Activated CD4-positive, alpha-beta T cell treated with anti-CD3 and anti-CD28 coated beads for 36 hours (primary cell): ENCODE data around the gene DUSP10. TPM values are rescaled to one million over a fixed set of nuclear protein-coding genes. Genes with fewer than 3 reads are reported as not detected.
A peak's percentile ranks its signal among the peaks of the same experiment; 100 is the strongest.

Experiments
- ATAC-seq: fragments of 200-7000 bp; cut with Tn5 transposase; one replicate; pipeline ENCODE4 v1.10.0; 2021; ENCODE audit warnings: mild to moderate bottlenecking, moderate library complexity
- CTCF ChIA-PET: fragments of 350-600 bp; sonication (Branson Sonifier 250); formaldehyde crosslinking; loops from one replicate; lab custom pipeline; 2021; ENCODE audit warnings: antibody characterized with exemption; lab: Charles Lee
- POLR2A ChIA-PET: fragments of 350-600 bp; sonication (Branson Sonifier 250); formaldehyde crosslinking; loops from one replicate; lab custom pipeline; 2021; ENCODE audit warnings: antibody characterized with exemption, inconsistent platforms; lab: Charles Lee
- DNase-seq: peaks from one replicate; pipeline ENCODE4 v3.0.0-alpha.2; 2020
- H3K27ac Mint-ChIP-seq: one replicate; pipeline ENCODE4 v1.8.0; 2021; ENCODE audit warnings: mixed read lengths
- H3K27me3 Mint-ChIP-seq: one replicate; pipeline ENCODE4 v1.8.0; 2021; ENCODE audit warnings: mixed read lengths
- H3K36me3 Mint-ChIP-seq: one replicate; pipeline ENCODE4 v1.8.0; 2021; ENCODE audit warnings: low read depth, mixed read lengths
- H3K4me1 Mint-ChIP-seq: one replicate; pipeline ENCODE4 v1.8.0; 2021; ENCODE audit warnings: mixed read lengths
- H3K4me3 Mint-ChIP-seq: one replicate; pipeline ENCODE4 v1.8.0; 2021; ENCODE audit warnings: mild to moderate bottlenecking, moderate library complexity, mixed read lengths
- H3K9me3 Mint-ChIP-seq: one replicate; pipeline ENCODE4 v1.8.0; 2021; ENCODE audit warnings: low read depth, mixed read lengths
- intact Hi-C, 2 experiments: fragments of 100-400 bp; cut with DNase I in 1 of 2; cut with micrococcal nuclease in 1 of 2; formaldehyde crosslinking; loops; one replicate each; pipeline versions ENCODE4 v1.14.2 to v1.15.1; 2022 to 2024; cut with DNase I, micrococcal nuclease
- total RNA-seq, 2 experiments: library from RNA; stranded (reverse); gene quantifications; one replicate each; pipeline ENCODE4 v1.2.3, GENCODE V29; 2021

DUSP10 gene
- total RNA-seq, 2 experiments from 2014 or later = 7.3 to 9.2 TPM

GRCh38 chr1:221732052-221732451, 9.8 kb downstream of the DUSP10 start:
- no peaks in the 10 kb centered on the region for H3K9me3 Mint-ChIP-seq
- POLR2A ChIA-PET = interaction anchor here (0.6 kb wide), 1 partner anchor 19 kb away, joined by 4 read pairs; no protein-coding TSS in a partner anchor
- peaks cover 25% of the 10 kb centered on the region for H3K36me3 Mint-ChIP-seq
- H3K4me3 Mint-ChIP-seq = no peak overlapping the region
- DNase-seq = no peak
- H3K27me3 Mint-ChIP-seq = no peaks in the 10 kb centered on the region
- intact Hi-C loops = no loop called here
- ATAC-seq = no peak
- CTCF ChIA-PET = interaction anchor here (0.6 kb wide), 2 partner anchors 14 to 46 kb away, joined by 3 read pairs; no protein-coding TSS in a partner anchor
- H3K27ac Mint-ChIP-seq = no peak overlapping the region
- peaks cover 48% of the 10 kb centered on the region for H3K4me1 Mint-ChIP-seq

- ATAC-seq (no peak), DNase-seq (no peak)
- POLR2A ChIA-PET = interaction anchor here (0.7 kb wide), 1 partner anchor 12 kb away, joined by 4 read pairs; the partner anchor contains the start of gene DUSP10
- Mint-ChIP-seq H3K27ac (no peak overlapping the region), H3K27me3 (no peaks in the 10 kb centered on the region), H3K9me3 (no peaks in the 10 kb centered on the region), H3K4me3 (no peak overlapping the region), H3K4me1 (peaks cover 63% of the 10 kb centered on the region), H3K36me3 (peaks cover 17% of the 10 kb centered on the region)
- CTCF ChIA-PET = interaction anchor here (0.6 to 1.8 kb wide), 5 partner anchors 10 to 726 kb away, joined by 3 to 6 read pairs (median 5); partner anchors contain the start of gene DUSP10
- intact Hi-C loops = loop anchor here in 1 of 2 experiments (5.0 kb wide), 2 partner anchors 293 to 982 kb away; partner anchors contain the start of genes AIDA and BROX
Measured at GRCh38 chr1:221729771-221730330, 12.0 kb downstream of the DUSP10 start.

- H3K27me3 Mint-ChIP-seq = no peaks in the 10 kb centered on the region
Measured at GRCh38 chr1:221728037-221728505, 13.8 kb downstream of the DUSP10 start.

GRCh38 chr1:221727146-221728036, 14.5 kb downstream of the DUSP10 start:
- Mint-ChIP-seq H3K27me3 (no peaks in the 10 kb centered on the region), H3K27ac (peak overlapping the region; percentile 94), H3K9me3 (peaks cover 9% of the 10 kb centered on the region), H3K36me3 (peaks cover 39% of the 10 kb centered on the region), H3K4me3 (peak overlapping the region; percentile 39), H3K4me1 (peaks cover 74% of the 10 kb centered on the region)
- DNase-seq (no peak), ATAC-seq (peak; percentile 21)
- intact Hi-C loops = loop anchor here (1.0 to 5.0 kb wide), 3 partner anchors 49 to 985 kb away; partner anchors contain the start of genes AIDA (in 1 of the 2) and BROX (in 1 of the 2)
- CTCF ChIA-PET = interaction anchor here (0.8 to 1.7 kb wide), 3 partner anchors 11 to 15 kb away, joined by 3 to 4 read pairs (median 4); no protein-coding TSS in a partner anchor
- POLR2A ChIA-PET = no interaction called here

More at GRCh38 chr1:221728037-221728505, 13.8 kb downstream of the DUSP10 start:
- intact Hi-C loops = loop anchor here in 1 of 2 experiments (5.0 kb wide), 2 partner anchors 291 to 984 kb away; partner anchors contain the start of genes AIDA and BROX
- Mint-ChIP-seq H3K4me1 (peaks cover 68% of the 10 kb centered on the region), H3K9me3 (peaks cover 9% of the 10 kb centered on the region), H3K27ac (peak overlapping the region; percentile 60), H3K36me3 (peaks cover 33% of the 10 kb centered on the region), H3K4me3 (no peak overlapping the region)
- DNase-seq (no peak), ATAC-seq (no peak)
- CTCF ChIA-PET = interaction anchor here (1.2 to 1.4 kb wide), 2 partner anchors 8 to 21 kb away, joined by 3 to 4 read pairs; no protein-coding TSS in a partner anchor
- POLR2A ChIA-PET = interaction anchor here (0.5 kb wide), 1 partner anchor 57 kb away, joined by 3 read pairs; no protein-coding TSS in a partner anchor

- DNase-seq = no peak
- peak; percentile 86 for ATAC-seq
- ChIA-PET POLR2A (interaction anchor here (0.5 to 1.7 kb wide), 4 partner anchors 14 to 183 kb away, joined by 3 to 10 read pairs (median 3); no protein-coding TSS in a partner anchor), CTCF (interaction anchor here (0.7 to 1.7 kb wide), 7 partner anchors 11 to 25 kb away, joined by 3 to 6 read pairs (median 4); no protein-coding TSS in a partner anchor)
- Mint-ChIP-seq H3K27me3 (no peaks in the 10 kb centered on the region), H3K36me3 (peaks cover 39% of the 10 kb centered on the region), H3K27ac (peak overlapping the region; percentile 94), H3K9me3 (peaks cover 9% of the 10 kb centered on the region), H3K4me1 (peaks cover 78% of the 10 kb centered on the region), H3K4me3 (peak overlapping the region; percentile 39)
- intact Hi-C loops = loop anchor here (1.0 to 5.0 kb wide), 4 partner anchors 14 to 986 kb away; partner anchors contain the start of genes DUSP10 (in 2 of the 2), AIDA (in 1 of the 2) and BROX (in 1 of the 2)
Measured at GRCh38 chr1:221725735-221726672, 15.9 kb downstream of the DUSP10 start.

GRCh38 chr1:221724931-221725605, 16.8 kb downstream of the DUSP10 start:
- POLR2A ChIA-PET = interaction anchor here (0.5 to 1.7 kb wide), 4 partner anchors 13 to 183 kb away, joined by 3 to 10 read pairs (median 3); no protein-coding TSS in a partner anchor

GRCh38 chr1:221723848-221724236, 18.0 kb downstream of the DUSP10 start:
- H3K27ac Mint-ChIP-seq = peak overlapping the region; percentile 6
- ChIA-PET POLR2A (no interaction called here), CTCF (interaction anchor here (1.2 to 1.5 kb wide), 2 partner anchors 12 to 14 kb away, joined by 4 to 5 read pairs; no protein-coding TSS in a partner anchor)
- H3K27me3 Mint-ChIP-seq = no peaks in the 10 kb centered on the region
- ATAC-seq (no peak), DNase-seq (no peak)
- peaks cover 62% of the 10 kb centered on the region for H3K4me1 Mint-ChIP-seq
- peaks cover 42% of the 10 kb centered on the region for H3K36me3 Mint-ChIP-seq
- peaks cover 9% of the 10 kb centered on the region for H3K9me3 Mint-ChIP-seq
- no peak overlapping the region for H3K4me3 Mint-ChIP-seq
- intact Hi-C loops = no loop called here

More at GRCh38 chr1:221724931-221725605, 16.8 kb downstream of the DUSP10 start:
- H3K4me1 Mint-ChIP-seq = peaks cover 74% of the 10 kb centered on the region
- peaks cover 9% of the 10 kb centered on the region for H3K9me3 Mint-ChIP-seq
- CTCF ChIA-PET = interaction anchor here (0.7 to 1.3 kb wide), 4 partner anchors 10 to 24 kb away, joined by 3 to 6 read pairs (median 4); no protein-coding TSS in a partner anchor
- no peaks in the 10 kb centered on the region for H3K27me3 Mint-ChIP-seq
- no peak overlapping the region for H3K4me3 Mint-ChIP-seq
- ATAC-seq = no peak
- peak overlapping the region; percentile 70 for H3K27ac Mint-ChIP-seq
- H3K36me3 Mint-ChIP-seq = peaks cover 39% of the 10 kb centered on the region
- DNase-seq = no peak
- intact Hi-C loops = loop anchor here in 1 of 2 experiments (5.0 kb wide), 2 partner anchors 288 to 987 kb away; partner anchors contain the start of genes AIDA and BROX

GRCh38 chr1:221723018-221723847, 18.7 kb downstream of the DUSP10 start:
- Mint-ChIP-seq H3K27ac (no peak overlapping the region), H3K4me1 (peaks cover 57% of the 10 kb centered on the region), H3K27me3 (no peaks in the 10 kb centered on the region), H3K36me3 (peaks cover 39% of the 10 kb centered on the region), H3K9me3 (peaks cover 9% of the 10 kb centered on the region), H3K4me3 (no peak overlapping the region)
- no peak for ATAC-seq
- ChIA-PET POLR2A (no interaction called here), CTCF (interaction anchor here (1.2 to 2.1 kb wide), 3 partner anchors 9 to 13 kb away, joined by 4 to 5 read pairs (median 5); no protein-coding TSS in a partner anchor)
- DNase-seq = peak; percentile 18
- intact Hi-C loops = no loop called here
